AG20443 (cell line): ENCODE measurements around the gene CPN2.

Experiments
- DNase-seq: peaks from one replicate; pipeline ENCODE4 v3.0.0; 2012; ENCODE audit warnings: low spot score, mixed read lengths

The CPN2 gene

DNA sequence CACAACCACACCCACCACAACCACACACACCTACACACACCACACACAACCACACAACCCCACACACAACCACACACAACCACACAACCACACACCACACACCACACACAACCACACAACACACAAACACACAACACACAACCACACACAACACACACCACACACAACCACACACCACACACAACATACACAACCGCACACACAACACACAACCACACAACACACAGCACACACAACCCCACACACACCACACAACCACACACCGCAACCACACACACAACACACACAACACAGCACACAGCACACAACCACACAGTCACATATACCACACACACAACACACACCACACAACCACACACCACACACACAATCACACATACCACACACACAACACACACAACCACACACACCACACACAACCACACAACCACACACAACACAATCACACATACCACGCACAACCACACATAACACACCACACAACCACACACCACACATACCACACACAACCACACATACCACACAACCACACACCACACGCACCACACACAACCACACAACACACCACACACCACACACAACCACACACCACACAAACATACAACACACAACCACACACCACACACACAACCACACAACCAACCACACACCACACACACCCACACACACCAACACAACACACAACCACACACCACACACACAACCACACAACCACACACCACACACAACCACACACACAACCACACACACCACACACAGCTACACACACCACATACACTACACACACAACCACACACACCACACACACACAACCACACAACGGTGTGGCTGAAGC lies 23.7 kb downstream of the CPN2 start:
- DNase-seq: no peak

DNA sequence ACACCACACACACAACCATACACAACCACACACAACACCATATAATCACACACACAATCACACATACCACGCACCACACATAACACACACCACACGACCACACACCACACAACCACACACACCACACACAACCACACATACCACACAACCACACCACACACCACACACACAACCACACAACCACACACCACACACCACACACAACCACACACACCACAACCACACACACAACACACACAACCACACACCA lies 24.2 kb downstream of the CPN2 start:
- DNase-seq: no peak

DNA sequence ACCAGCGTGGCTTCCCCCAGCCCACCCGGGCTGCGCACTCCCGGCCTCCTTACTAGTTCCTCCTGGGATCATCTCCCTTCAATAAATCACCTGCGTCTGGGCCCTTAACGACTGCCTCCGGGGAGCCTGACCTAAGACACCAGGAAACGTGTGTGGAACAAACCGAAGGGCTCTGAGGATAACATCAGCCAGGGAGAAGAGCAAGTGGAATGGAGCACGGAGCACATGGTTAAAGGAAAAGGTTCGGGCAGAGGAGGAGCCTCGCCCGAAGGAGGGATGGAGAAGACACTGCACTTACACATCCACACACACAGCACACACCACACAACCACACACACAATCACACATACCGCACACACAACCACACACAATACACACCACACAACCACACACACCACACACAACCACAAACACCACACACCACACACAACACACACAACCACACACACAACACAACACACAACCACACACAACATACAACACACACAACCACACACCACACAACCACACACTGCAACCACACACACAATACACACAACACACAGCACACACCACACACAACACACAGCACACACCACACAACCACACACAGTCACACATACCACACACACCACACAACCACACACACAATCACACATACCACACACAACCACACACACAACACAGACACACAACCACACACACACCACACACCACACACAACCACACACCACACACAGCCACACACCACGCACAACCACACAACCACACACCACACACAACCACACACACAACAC lies 24.7 kb downstream of the CPN2 start:
- peak; percentile 25 for DNase-seq

DNA sequence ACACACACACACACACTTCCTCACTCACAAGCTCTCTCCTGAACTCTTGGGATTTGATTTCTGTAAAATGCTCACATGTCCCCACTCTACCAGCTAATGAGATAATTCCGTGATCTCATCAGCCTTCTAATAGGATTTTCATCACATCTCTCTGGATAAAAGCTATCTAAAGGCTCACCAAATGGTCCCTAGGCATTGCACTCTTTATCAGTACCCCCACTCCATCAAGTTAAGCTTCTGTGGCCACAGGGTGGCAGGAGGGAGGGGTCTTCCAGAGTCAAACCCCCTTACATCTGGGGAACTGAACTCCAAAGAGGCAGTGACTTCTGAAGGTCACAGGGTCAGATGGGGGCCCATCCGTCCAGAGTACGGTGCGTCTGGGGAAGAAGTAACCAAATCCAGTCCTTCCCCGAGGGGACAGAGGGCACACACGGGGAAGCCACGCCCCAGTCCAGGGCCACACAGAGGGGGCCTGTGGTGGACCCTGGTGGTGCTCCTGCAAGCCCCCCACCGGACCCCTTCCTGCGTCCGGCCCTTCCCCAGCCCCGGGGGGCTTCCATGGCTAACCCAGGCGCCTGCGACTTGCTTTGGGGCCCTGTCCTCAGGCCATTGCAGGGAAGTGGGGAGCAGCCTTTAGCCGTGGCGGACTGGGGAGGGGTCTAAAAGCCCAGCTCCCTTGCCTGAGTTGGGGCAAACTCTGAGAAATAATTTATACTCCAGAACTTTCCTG lies 25.5 kb downstream of the CPN2 start:
- no peak for DNase-seq

DNA sequence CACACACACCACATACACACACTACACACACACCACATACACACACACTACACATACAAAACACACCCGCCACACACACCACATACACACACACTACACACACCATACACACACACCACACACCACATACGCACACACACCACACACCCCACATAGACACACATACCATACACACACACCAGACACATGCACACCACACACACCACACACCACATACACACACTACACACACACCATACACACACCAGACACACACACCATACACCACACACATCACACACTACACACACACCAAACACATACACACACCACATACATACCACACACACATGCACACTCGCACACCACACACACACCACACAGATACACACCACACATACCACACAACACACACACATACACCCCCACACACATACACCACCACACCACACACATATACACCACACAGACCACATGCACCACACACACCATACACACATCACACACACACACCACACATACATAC lies 26.3 kb downstream of the CPN2 start:
- no peak for DNase-seq

GRCh38 chr3:194323785-194324735 lies 27.1 kb downstream of the CPN2 start:
- peak; percentile 68 for DNase-seq

GRCh38 chr3:194322678-194323211 lies 28.4 kb downstream of the CPN2 start:
- peak; percentile 73 for DNase-seq

DNA sequence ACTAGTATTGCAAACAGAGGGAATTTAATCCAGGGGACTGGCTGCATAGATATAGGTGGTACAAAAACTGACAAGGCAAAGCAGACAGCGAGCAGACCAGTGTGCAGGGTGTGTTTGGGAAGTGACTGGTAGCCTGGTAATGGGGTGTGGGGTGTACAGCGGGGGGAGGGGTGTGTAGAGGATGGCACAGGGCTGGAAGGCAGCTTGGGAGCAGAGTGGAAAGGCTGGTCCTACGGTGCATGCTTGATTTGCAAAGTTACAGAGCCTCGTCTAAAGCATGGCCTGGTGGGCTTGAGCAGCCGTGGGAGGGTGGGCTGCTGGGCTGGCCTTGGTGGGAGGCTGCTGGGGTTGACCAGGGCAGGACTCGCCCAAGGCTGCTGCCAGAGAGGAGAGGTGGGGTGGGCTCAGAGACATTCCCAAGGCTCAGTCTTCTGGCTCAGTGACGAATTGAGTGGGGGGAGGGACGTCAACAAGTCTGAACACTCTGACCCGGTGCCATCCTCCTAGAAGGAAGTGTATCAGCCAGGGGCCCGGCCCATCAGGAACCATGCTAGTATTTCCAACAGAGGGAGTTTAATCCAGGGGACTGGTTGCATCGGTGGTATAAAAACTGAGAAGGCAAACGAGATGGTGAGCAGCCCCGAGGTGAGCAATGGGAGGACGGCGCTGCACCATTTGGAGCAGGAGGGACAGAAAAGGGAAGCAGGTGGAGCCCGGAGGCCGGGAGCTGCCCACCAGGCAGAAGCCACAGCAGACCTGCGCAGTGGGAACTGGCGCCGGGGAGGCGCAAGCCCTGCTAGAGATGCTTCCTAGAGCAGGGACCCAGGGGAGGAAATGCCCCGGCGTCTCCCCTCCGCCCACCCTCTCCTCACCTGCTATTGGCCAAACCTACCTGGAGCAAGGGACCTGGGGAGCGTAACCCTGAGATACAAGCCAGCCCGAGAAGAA lies 29.2 kb downstream of the CPN2 start:
- DNase-seq: no peak

GRCh38 chr3:194320744-194321243 lies 30.3 kb downstream of the CPN2 start:
- no peak for DNase-seq

DNA sequence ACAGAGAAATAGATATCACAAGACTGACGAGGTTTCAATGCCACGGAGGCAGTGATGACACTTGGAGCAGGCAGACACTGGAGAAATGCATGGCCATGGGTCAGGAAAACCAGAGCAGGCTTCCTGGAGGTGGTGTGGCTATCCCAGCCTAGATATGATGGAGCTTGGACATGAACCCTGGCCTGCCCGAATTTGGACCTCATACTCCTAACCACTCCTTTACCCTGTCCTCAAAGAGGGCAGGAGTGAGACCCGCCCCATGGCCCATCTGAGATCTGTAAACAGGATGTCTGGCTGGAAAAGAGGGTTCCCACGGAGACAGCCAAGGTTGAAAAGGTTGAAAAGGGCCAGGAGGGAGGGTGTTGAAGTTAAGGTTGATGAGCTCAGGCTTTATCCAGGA lies 31.0 kb downstream of the CPN2 start:
- no peak for DNase-seq

DNA sequence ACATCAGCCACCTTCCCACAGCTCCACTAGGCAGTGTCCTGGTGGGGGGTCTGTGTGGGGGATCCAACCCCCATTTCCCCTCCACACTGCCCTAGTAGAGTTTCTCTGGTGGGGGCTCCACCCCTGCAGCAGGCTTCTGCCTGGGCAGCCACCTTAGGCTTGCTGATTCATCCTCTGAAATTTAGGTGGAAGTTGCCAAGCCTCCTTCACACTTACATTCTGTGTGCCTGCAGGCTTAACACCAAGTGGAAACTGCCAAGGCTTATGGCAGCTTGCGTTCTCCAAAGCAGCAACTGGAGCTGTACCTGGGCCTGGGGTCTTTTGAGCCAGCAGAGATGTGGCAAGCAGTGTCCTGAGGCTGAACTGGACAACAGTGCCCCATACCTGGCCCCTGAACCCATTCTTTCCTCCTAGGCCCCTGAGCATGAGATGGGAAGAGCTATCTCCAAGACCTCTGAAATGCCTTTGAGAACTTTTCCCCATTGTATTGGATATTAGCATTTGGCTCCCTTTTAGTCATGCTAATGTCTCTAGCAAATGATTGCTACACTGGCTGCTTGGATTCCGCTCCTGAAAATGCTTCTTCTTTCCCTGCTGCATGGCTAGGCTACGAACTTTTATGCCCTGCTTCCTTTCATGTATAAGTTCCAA lies 32.5 kb downstream of the CPN2 start:
- no peak for DNase-seq

DNA sequence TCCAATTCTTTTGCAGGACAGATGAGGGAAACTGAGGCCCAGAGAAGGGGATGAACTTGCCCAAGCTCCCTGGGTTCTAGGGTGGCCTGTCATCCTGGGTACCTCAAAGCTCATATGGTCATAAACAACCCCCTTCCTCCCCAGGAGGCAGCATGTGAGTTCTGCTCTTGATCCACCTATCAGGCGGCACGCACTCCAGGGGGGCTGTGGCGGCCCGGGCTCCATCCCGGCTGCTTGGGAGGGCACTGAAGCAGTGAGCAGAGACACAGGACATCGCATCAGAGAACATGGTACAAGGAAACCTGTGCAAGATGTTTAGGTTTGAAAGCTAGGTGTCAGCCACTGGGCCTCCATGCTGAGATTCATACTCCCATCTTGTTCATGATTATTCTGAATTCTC lies 34.2 kb downstream of the CPN2 start:
- DNase-seq: no peak

GRCh38 chr3:194315965-194316361 lies 35.2 kb downstream of the CPN2 start:
- DNase-seq: no peak

GRCh38 chr3:194315088-194315964 lies 35.8 kb downstream of the CPN2 start:
- DNase-seq: peak; percentile 93

DNA sequence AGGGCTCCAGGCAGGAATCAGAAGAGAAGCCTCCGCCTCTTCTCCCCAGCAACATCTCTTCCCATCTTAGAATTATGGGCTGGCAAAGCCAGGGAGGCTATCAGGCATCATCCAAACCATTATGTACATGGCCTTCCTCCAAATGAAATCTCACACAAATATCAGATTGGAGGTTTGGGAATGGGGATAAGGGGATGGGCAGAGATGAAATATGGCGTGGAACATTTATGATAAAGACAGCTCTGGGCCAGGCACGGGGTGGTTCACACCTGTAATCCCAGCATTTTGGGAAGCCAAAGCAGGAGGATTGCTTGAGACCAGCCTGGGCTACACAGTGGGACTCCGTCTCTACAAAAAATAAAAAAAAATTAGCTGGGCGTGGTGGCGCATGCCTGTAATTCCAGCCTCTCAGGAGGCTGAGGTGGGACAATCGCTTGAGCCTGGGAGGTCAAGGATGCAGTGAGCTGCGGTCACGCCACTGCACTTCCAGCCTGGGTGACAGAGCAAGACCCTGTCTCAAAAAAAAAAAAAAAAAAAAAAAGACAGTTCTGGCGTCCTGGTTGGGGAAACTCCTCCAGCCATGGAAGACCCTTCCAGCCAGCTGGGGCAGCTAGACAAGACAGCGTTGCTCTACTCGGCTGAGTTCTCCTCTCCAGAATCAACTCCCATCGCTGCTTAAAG lies 36.6 kb downstream of the CPN2 start:
- no peak for DNase-seq

DNA sequence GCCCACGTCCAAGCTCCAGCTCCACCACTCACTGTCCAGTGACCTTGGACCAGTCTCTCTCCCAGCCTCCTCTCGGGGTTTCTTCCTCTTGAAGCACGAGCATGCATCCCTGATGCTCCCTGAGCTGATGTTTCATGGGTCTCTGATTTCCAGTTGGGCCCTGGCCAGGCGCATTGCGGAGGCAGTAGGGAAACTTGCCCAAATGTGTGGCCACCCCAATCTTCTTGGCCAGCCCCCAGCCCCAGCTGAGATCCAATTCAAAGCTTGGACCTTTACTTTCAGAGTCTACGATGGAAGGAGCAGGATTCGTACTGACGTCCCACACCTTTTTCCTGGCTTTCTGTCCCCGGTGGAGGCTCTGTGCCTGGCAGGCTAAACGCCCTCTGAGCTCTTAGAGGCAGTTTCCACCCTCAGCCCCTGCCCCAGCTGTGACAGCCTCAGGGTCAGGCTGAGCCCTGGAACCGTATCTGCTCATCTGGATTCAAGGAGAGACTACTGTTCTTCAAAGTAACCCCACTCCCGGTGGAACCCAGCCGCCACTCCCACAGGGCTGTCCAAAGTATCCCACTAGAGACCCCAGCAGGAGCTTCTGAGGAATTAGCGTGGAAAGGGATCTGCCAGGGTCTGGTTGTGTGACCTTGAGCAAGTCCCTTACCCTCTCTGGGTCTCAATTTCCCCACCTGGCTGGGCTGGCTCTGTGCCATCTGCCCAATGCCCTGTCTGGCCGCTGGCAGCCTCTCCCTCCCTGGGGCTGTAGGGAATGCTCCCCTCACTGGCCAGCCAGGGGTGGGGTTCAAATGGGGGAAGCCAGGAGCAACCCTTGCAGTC lies 37.4 kb downstream of the CPN2 start:
- no peak for DNase-seq

DNA sequence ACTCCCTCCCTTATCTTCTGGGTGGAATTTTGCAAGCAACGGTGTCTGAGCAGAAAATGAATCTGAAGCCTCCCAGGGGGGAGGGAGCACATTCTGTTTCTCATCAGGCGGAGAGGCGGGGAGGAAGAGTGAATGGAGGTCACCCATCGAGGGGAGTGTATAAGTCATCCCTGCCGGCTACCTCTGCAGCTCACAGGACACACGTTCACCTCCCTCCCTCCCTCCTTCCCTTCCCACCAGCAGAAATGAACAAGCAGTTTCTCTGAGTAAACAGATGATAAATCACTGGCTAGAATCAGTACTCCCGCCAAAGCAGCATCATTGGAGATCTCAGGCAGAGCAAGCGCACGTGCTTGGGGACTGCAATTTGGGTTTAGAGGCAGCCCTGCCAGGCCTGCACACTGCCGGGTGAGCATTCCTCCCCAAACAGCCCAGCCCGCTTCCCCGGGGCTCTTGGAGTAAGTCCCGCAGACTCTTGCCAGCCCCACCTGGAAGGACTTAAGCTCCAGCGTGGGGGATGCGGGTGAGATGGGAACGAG lies 38.3 kb downstream of the CPN2 start:
- DNase-seq: peak; percentile 52
